ENCODE results near the gene EYA2.

EYA2 gene

GRCh38 chr20:46933150-46933549 is 38.5 kb downstream of the EYA2 start:
- DNase-seq (ENCODE audit: low spot score): no peak

GRCh38 chr20:46934746-46935287 is 40.2 kb downstream of the EYA2 start:
- DNase-seq (ENCODE audit: low spot score): no peak

DNA sequence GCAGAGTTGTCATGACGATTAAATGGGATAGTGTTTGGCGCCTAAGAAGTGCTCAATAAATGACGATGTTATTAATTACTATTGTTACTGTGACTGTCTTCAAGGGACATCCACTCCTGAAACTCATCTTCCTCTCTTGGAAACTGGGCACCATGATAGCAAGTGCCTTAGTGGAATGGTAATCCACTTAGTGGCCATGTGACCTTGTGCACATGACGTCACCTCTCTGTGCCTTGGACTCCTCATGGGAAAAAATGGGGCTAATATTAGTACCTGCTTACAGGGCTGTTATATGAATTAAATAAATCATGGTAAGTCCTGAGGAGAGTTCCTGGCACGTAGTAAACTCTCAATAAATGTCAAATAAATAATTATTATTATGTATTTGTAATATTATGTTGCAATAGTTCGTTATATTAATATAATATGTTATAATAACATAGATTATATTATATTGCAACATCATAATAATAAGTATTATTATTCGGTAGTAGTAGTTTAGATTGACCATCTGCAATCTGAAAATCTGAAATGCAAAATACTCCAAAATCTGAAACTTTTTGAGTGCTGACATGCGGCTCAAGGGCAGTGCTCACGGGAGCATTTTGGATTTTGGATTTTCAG is 40.9 kb downstream of the EYA2 start:
- DNase-seq (ENCODE audit: low spot score): no peak

DNA sequence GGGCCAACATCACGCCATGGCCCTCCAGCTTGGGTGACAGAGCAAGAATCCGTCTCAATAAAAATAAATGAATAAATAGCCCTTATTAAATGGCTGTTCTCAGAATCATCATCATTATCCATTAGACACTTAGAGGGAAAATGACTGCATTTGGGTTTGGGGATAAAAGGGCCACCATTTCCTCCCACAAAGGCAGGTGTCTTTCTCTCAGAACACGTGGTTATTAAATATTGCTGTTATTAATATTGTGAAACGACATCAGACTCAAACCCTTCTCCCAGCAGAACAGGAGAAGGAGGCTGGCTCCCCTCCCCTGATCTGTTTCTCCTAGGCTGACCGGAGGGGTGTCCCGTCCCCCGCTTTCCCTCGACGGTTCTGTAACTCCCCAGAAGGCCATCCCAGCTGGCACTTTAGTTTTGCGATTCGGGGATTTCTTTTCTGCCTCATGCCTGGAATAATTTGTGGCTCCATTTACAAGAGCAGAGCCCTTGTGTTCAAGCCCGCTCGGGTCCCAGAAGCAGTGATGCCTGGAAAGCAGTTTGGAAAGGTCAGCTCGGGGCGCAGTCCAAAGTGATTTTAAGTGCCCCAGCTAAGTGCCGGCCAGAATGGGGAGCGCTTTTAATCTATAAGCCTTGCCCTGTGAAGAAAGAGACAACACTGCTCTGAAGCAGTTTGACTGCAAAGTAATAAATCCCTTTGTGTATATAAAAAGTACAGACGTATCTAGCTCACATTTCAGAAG is 41.9 kb downstream of the EYA2 start:
- no peak for DNase-seq (ENCODE audit: low spot score)

- no peak for DNase-seq (ENCODE audit: low spot score)
Observed at GRCh38 chr20:46937157-46937523, 42.5 kb downstream of the EYA2 start.

- DNase-seq (ENCODE audit: low spot score): no peak
Observed at GRCh38 chr20:46937533-46938226, 43.0 kb downstream of the EYA2 start.

GRCh38 chr20:46938434-46938833 is 43.8 kb downstream of the EYA2 start:
- DNase-seq (ENCODE audit: low spot score): no peak

- DNase-seq (ENCODE audit: low spot score): no peak
Observed at GRCh38 chr20:46939031-46939965, 44.7 kb downstream of the EYA2 start.

DNA sequence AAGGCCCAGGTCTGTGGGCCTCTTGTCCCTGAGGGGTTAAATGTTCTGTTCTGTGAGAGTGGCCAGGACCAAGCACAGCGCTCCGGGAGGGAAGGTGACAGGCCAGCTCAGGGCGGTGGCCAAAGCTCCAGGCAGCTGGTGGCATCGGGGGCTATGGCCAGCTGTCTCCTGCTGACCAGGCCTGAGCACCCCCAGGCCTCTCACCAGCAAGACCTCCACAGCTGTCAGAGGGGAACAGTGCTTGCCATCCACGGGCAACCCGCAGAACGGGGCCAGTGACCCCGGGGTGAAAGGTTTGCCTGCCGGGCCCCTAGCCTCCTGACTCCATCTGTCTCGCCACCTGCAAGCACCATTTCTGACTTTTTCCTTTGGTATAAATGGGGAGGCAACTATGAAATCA is 46.0 kb downstream of the EYA2 start:
- DNase-seq (ENCODE audit: low spot score): no peak

DNA sequence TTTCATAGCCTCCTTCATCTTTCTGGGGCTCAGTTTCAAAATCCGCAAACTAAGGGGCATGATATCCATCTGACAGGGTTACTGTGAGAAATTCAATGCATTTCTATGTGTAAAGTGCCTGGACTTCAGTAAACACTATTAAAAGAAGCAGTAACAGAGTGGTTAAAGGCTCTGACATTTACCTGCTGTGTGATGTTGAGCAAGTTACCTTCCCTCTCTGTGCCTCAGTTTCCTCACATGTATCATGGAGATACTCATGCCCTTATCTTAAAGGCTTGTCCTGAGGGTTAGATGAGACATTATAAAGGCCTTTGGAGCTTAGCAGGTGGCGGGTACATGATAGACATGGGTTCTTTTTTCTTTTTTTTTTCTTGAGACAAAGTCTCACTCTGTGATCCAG is 46.8 kb downstream of the EYA2 start:
- no peak for DNase-seq (ENCODE audit: low spot score)

DNA sequence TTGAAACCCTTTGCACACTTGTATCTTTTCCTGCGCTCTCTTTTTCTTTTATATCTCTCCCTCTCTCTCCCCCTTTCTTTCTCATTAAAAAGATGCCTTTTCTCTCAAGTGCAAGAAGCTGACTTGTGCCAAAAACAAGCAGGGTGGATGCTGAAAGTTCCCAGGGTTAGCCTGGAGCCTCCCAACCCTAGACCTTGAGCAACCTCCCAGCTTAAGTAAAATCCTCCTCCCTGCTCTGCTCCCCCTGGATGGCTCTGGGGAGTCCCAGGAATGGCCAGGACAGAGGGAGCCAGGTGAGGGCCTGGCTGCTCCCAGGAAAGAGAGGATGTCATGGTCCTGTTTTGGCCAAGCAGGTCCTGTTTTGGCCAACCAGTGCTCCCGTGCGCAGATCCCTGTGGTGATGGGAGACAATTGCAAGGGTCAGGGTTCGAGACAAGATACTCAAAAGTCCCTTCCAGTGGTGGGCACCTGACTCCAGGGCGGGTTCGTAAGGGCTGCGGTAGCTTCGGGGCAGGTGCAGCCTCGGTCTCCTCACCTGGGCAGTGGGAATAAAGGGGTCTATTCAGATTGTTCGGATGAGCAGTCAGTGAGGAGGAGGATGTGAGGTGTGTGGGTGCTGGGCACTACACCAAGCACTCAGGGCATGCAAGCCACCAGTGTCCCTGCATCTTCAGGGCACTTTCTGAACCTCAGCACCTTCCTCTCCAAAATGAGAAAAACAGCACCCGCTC is 49.4 kb downstream of the EYA2 start:
- DNase-seq (ENCODE audit: low spot score): no peak

DNA sequence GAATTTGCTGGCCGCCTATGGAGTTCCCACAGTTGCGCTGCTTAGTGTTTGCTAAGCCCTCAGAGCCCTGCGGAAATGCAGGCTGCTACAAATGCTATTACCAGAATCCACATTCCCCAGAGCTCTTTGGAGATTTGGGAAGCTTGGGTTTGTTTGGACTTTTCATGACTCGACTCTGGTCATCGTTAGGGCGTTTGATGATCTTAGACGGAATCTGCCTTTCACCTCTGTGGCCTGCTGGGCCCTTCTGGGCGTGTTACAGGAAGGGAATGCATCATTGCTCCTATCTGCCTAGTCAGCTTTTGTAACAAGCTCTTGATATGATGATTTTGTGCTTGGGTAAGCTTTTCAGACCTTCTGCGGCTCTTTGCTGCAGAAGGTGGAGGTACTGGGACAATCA is 50.8 kb downstream of the EYA2 start:
- DNase-seq (ENCODE audit: low spot score): no peak

GRCh38 chr20:46946181-46946624 is 51.6 kb downstream of the EYA2 start:
- no peak for DNase-seq (ENCODE audit: low spot score)

GRCh38 chr20:46946796-46947195 is 52.2 kb downstream of the EYA2 start:
- no peak for DNase-seq (ENCODE audit: low spot score)

DNA sequence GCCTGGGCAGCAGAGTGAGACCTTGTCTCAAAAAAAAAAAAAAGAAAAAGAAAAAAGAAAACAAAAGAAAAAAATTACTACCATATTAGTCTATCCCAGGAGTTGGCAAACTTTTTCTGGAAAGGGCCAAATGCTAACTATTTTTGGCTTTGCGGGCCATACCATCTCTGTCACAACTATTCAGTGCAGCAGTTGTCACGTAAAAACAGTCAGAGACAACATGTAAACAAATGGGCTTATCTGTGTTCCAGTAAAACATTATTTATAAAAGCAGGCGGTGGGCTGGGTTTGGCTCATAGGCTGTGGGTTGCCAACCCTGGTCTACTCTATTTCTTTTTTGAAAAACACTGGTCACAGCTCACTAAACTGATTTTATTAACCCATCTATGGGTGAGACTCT is 53.4 kb downstream of the EYA2 start:
- no peak for DNase-seq (ENCODE audit: low spot score)

GRCh38 chr20:46951405-46951804 is 56.8 kb downstream of the EYA2 start:
- no peak for DNase-seq (ENCODE audit: low spot score)

DNA sequence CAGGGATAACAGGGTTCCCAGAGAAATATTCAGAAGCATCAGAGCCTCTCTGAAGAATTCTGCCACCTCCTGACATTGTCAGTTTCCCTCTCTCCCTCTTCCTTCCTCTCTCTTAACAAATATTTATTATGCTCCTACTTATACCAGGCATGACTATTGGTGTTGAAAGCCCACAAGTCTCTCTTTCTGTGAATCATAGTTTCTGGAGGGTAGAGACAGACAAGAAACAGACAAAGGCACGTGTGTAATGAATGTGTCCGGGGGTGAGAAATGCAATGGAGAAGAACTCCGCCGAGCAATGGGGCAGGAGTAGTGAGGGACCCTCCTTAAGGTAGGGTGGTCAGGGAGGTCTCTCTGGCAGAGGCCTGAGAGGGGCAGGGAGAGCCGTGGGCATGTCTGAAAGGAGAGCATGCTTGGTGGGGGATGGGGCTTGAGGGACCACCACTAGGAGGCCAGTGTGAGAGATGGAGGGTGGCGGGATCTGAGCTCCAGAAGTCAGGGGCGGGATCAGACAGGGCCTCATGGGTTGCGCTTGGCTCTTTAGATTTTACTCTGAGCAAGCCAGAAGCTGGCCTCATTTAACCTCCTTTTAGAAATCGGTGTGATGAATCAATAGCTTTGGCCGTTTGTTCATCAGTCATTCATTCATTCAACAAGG is 57.3 kb downstream of the EYA2 start:
- DNase-seq (ENCODE audit: low spot score): no peak

- DNase-seq (ENCODE audit: low spot score): no peak
Observed at GRCh38 chr20:46953596-46953995, 59.0 kb downstream of the EYA2 start.

DNA sequence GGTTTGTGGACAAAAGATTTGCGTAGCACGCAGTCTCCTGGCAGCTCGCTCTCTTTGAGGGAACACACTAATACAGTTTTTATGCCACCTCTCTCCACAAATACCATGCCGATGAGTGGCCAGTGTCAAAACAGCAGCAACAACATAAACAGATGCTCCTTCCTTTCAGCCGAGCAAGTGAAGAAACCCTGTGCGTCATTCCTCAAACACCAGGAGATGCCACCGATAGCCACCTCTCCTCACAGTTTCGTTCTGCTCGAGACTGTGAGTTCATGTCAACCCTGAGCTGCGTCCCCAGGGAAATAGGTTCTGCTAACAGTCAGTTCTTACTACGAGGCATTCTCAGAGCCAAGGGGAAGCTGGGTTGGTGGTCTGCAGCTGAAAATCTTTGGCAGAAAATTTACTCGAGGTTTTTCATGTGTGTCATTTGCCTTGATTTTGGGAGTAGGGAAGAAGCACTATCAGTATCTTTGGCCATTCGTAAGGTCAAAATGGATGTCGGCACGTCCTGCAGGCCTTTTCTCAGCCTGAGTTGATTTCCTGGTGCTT is 59.9 kb downstream of the EYA2 start:
- no peak for DNase-seq (ENCODE audit: low spot score)

Measured in globus pallidus (tissue), 1 donor.